AG04449 (cell line): ENCODE data around the gene ISCU.

Experiments
- CTCF ChIA-PET: fragments of 350-600 bp; formaldehyde crosslinking; extraction: SDS; loops from one replicate; lab custom pipeline; 2021; ENCODE audit warnings: antibody characterized with exemption; lab: Yijun Ruan, JAX
- POLR2A ChIA-PET: fragments of 400-600, 350-600 bp; formaldehyde crosslinking; extraction: SDS; loops from one replicate; lab custom pipeline; 2020; ENCODE audit warnings: antibody characterized with exemption, inconsistent platforms; lab: Yijun Ruan, JAX
- DNase-seq: peaks from one replicate; pipeline ENCODE4 v3.0.0-alpha.2; 2010; ENCODE audit warnings: low read depth, low spot score
- H3K4me3 ChIP-seq: 2 replicates; pipeline ENCODE4 v1.5.1; 2011; ENCODE audit warnings: low read depth, mild to moderate bottlenecking, control low read depth, low read length
- TF ChIP-seq, protein P1 (sequence below): IDR thresholded peaks from one replicate; pipeline ENCODE4 v1.5.1; 2011; ENCODE audit warnings: mild to moderate bottlenecking, moderate library complexity, low read length, control low read depth, inconsistent platforms; ENCODE audit not compliant: insufficient read depth; ENCODE audit errors: missing control alignments

The ISCU gene

DNA sequence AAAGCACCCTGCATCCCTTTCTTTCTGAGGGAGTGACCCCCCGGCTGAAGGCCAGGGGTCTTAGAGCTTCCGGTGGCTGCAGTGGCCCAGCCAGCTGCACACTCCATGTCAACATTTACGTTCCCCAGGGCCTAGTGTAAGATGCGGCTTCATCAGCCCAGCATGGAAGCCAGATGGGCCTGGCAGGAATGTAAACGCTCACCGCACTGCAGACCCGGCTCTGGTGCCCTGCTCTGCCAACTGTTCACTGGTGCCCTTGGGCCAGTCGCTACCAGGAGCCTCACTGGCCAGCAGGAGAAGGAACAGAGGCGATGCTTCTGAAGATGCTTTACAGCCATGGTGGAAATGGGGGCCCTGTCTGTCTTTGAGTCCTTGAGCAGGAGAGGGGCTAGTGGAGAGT lies 44.1 kb downstream of the ISCU start:
- TF ChIP-seq, protein P1, sequence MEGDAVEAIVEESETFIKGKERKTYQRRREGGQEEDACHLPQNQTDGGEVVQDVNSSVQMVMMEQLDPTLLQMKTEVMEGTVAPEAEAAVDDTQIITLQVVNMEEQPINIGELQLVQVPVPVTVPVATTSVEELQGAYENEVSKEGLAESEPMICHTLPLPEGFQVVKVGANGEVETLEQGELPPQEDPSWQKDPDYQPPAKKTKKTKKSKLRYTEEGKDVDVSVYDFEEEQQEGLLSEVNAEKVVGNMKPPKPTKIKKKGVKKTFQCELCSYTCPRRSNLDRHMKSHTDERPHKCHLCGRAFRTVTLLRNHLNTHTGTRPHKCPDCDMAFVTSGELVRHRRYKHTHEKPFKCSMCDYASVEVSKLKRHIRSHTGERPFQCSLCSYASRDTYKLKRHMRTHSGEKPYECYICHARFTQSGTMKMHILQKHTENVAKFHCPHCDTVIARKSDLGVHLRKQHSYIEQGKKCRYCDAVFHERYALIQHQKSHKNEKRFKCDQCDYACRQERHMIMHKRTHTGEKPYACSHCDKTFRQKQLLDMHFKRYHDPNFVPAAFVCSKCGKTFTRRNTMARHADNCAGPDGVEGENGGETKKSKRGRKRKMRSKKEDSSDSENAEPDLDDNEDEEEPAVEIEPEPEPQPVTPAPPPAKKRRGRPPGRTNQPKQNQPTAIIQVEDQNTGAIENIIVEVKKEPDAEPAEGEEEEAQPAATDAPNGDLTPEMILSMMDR: no peak
- CTCF ChIA-PET: interaction anchor here (1.0 to 17.4 kb wide), 3 partner anchors 11 to 40 kb away, joined by 3 to 1115 read pairs (median 106); partner anchors contain the start of genes ISCU and SART3
- POLR2A ChIA-PET: no interaction called here
- no peak overlapping the region for H3K4me3 ChIP-seq
- DNase-seq: no peak

DNA sequence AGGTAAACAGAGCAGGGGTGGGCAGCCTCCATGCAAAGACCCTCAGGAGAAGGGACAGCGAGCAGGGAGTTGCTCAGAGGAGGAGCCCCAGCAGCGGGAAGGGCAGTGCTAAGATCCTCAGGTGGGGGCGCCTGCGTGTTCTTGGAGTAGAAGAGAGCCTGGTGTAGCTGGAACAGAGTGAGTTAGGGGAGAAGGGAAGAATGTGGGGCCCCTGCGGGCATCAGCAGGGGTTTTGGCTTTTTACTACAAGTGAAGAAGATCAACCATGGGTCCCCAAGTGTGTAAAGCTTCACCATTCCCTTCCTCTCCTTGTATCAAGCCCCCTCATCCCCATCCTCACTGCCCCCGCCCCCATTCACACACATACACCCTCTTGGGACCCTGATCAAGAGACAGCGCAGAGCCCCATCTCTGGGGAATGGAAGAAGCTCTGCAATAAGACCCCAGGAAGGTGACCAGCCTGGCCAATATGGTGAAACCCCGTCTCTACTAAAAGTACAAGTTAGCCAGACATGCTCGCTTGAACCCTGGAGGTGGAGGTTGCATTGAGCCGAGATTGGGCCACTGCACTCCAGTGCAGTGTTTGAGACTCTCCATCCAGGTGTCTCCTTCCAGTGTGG lies 45.7 kb downstream of the ISCU start:
- ChIA-PET CTCF (interaction anchor here (0.8 to 17.4 kb wide), 4 partner anchors 9 to 343 kb away, joined by 3 to 1115 read pairs (median 54); partner anchors contain the start of genes ISCU and SART3), POLR2A (no interaction called here)
- no peak overlapping the region for H3K4me3 ChIP-seq
- DNase-seq: no peak
- TF ChIP-seq, protein P1: no peak

DNA sequence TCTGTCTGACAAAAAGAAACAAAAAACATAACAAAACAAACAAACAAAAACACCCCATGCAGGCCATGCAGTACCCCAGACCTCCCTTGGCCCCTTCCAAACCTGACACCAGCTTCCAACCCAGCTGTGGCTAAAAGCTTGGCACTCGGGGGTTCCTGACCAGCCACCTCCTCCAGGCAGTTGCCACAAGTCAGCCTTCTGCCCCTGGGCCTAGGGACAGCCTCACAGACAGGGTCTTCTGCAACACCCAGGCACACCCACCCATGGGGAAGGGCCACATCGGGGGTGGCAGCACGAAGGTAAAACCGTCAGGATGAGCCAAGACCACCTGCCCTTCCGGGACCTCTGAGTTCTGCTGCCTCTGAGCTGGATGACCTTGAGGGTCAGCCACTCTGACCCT lies 46.2 kb downstream of the ISCU start:
- TF ChIP-seq, protein P1: no peak
- ChIA-PET CTCF (interaction anchor here (1.3 to 17.4 kb wide), 3 partner anchors 10 to 42 kb away, joined by 3 to 1115 read pairs (median 106); partner anchors contain the start of genes ISCU and SART3), POLR2A (no interaction called here)
- no peak overlapping the region for H3K4me3 ChIP-seq
- no peak for DNase-seq

DNA sequence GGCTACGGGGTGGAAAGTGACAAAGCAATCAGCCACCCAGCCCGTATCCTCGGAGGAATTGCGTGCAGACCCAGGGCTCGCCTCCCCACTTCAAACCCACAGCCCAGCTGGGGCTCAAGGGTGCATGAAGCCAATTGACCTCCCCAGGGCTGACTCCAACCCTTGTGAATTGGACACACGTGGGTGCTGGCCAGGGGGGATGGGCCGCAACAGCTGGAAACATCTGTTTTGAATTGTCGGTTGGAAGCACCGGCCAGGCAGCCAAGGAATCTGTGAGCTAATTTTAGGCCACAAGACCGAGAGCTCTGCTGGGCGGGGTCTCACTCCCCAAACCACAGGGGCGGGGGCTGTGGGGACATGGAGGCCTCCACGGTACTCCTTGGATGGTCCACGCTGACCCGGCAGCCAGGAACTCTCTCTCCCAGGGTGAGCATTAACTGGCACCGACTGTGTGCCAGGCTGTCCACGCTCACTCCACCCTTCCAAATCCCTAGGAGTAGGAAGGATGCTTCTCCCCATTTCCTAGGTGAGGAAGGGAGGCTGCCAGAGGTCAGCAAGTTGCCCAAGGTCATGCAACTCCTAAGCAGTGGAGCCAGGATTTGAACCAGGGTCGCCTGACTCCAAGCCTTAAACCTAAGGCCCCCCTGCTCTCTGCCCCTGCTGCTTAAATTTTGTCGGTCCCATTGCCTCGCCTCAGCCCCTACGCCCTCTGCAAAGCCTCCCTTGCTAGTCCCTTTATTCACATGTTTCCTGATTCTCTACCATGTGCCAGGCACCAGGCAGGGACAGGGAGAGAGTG lies 47.3 kb downstream of the ISCU start:
- POLR2A ChIA-PET: interaction anchor here (0.6 kb wide), 2 partner anchors 30 to 240 kb away, joined by 3 read pairs; no protein-coding TSS in a partner anchor
- CTCF ChIA-PET: interaction anchor here (0.7 to 17.4 kb wide), 4 partner anchors 10 to 474 kb away, joined by 3 to 1115 read pairs (median 56); partner anchors contain the start of genes ISCU and SART3
- TF ChIP-seq, protein P1: no peak
- H3K4me3 ChIP-seq: no peak overlapping the region
- peak; percentile 23 for DNase-seq

DNA sequence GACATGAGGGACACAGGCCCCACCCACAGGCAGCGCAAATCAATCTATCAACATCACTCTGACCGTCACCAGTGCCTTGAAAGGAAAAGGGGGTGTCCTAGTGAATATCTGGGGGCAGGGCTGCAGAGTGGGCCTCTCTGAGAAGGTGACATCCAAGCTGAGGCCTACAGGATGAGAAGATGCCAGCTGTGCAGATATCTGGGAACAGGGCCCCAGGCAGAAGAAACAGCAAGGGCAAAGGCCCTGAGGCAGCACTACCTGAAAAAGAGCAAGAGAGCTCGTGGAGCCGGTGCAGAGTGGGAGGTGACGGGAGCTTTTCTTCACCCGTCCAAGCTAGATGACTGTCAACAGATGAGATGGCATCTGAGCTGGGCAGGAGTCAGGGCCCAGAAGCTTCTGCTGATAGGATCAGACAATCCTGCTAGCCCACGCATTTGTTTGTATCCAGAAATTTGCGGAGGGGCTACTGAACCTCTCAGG lies 48.0 kb downstream of the ISCU start:
- ChIA-PET POLR2A (no interaction called here), CTCF (interaction anchor here (0.7 to 17.4 kb wide), 5 partner anchors 9 to 473 kb away, joined by 3 to 1115 read pairs (median 6); partner anchors contain the start of genes ISCU, SART3 and TMEM119)
- no peak for DNase-seq

More for the DNA sequence above, 48.0 kb downstream of the ISCU start:
- TF ChIP-seq, protein P1: no peak
- no peak overlapping the region for H3K4me3 ChIP-seq
